WERI-Rb-1 (cell line): ENCODE data around the gene SNX4.
"Not testable (repeated sequence)": the region's sequence is repeated elsewhere in the genome, so short reads cannot be mapped to it uniquely, and the experiment has no call there.

Experiments used
- DNase-seq: peaks from one replicate; pipeline ENCODE4 v3.0.0-alpha.2; 2020
- H3K27ac ChIP-seq: fragments of 250-450 bp; sonication (Bioruptor Pico); 2 replicates; pipeline ENCODE4 v1.5.1; 2020; ENCODE audit warnings: mild to moderate bottlenecking, moderate library complexity
- H3K27me3 ChIP-seq: fragments of 250-450 bp; sonication (Bioruptor Pico); 2 replicates; pipeline ENCODE4 v1.5.1; 2021; ENCODE audit warnings: mild to moderate bottlenecking, low read depth, moderate library complexity; ENCODE audit not compliant: insufficient read depth, severe bottlenecking
- H3K36me3 ChIP-seq: fragments of 250-450 bp; sonication (Bioruptor Pico); 2 replicates; pipeline ENCODE4 v1.5.1; 2020; ENCODE audit warnings: mild to moderate bottlenecking, moderate library complexity
- H3K4me3 ChIP-seq: 2 replicates; pipeline ENCODE4 v1.5.1; 2011; ENCODE audit warnings: low read depth, mild to moderate bottlenecking, control low read depth, low read length
- H3K9me3 ChIP-seq: fragments of 250-450 bp; sonication (Bioruptor Pico); 2 replicates; pipeline ENCODE4 v1.5.1; 2021; ENCODE audit warnings: mild to moderate bottlenecking, moderate library complexity; ENCODE audit not compliant: severe bottlenecking
- CTCF ChIP-seq: IDR thresholded peaks from 2 replicates; pipeline ENCODE4 v1.5.1; 2011; ENCODE audit warnings: low read depth, mild to moderate bottlenecking, control low read depth, inconsistent platforms, low read length

The SNX4 gene

DNA sequence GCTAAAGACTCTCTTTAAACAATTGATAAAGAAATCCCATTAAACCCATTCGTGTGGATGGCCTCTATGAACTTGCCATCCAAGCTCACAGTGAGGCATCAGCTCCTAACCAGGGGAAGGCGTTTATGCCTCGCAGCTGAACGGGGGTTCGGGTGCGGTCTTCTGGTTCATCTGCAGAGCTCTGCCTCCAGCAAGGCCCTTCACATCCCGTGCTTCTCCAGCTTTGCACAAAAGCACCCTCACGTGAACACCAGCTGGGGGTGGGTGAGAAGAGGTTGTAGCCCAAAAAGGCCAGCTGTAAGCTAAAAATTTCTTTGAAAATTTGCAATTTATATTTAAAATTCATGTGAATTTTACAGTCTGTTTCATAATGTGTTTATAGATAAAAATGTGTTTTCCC lies 105.3 kb downstream of the SNX4 start:
- TF ChIP-seq CTCF, result no peak

DNA sequence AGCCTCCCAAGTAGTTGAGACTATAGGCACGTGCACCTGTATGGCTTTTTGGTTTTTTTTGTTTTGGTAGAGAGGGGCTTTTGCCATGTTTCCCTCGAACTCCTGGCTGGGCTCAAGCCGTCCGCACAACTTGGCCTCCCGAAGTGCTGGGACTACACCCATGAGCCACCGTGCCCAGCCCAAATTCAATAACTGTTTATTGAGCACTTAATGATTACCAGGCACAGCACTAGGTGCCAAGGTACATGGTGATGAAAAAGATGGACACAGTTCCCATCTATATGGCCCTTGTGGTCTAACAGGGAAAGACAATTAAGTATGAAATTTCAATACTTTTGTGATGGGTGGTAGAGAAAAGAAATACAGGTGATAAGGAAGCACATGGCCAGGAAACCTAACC lies 109.1 kb downstream of the SNX4 start:
- Histone ChIP-seq H3K27ac (no peak overlapping the region), H3K27me3 (no peaks in the 10 kb centered on the region), H3K36me3 (no peaks in the 10 kb centered on the region), H3K9me3 (no peaks in the 10 kb centered on the region), H3K4me3 (no peak overlapping the region)
- DNase-seq, result no peak
- TF ChIP-seq CTCF, result no peak

More for the DNA sequence above, 105.3 kb downstream of the SNX4 start:
- no peaks in the 10 kb centered on the region for H3K9me3 ChIP-seq
- no peaks in the 10 kb centered on the region for H3K36me3 ChIP-seq
- H3K27ac ChIP-seq, result no peak overlapping the region
- no peaks in the 10 kb centered on the region for H3K27me3 ChIP-seq
- no peak for DNase-seq
- no peak overlapping the region for H3K4me3 ChIP-seq

- no peak for TF ChIP-seq CTCF
- DNase-seq, result no peak
- no peaks in the 10 kb centered on the region for H3K9me3 ChIP-seq
- no peaks in the 10 kb centered on the region for H3K36me3 ChIP-seq
- H3K27me3 ChIP-seq, result no peaks in the 10 kb centered on the region
- no peak overlapping the region for H3K27ac ChIP-seq
- no peak overlapping the region for H3K4me3 ChIP-seq
These were observed 113.9 kb downstream of the SNX4 start for GRCh38 chr3:125406070-125406469.

DNA sequence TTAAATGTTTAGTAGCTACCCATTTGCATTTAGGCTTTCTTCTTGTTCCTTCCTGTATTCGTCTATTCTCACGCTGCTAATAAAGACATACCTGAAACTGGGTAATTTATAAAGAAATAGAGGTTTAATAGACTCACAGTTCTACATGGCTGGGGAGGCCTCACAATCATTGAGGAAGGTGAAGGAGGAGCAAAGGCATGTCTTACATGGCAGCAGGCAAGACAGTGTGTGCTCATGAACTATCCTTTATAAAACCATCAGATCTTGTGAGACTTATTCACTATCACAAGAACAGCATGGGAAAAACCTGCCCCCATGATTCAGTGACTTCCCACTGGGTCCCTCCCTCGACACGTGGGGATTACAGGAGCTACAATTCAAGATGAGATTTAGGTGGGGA lies 114.5 kb downstream of the SNX4 start:
- not testable (repeated sequence) for H3K27ac ChIP-seq, H3K36me3 ChIP-seq, H3K4me3 ChIP-seq, H3K9me3 ChIP-seq, DNase-seq, H3K27me3 ChIP-seq

DNA sequence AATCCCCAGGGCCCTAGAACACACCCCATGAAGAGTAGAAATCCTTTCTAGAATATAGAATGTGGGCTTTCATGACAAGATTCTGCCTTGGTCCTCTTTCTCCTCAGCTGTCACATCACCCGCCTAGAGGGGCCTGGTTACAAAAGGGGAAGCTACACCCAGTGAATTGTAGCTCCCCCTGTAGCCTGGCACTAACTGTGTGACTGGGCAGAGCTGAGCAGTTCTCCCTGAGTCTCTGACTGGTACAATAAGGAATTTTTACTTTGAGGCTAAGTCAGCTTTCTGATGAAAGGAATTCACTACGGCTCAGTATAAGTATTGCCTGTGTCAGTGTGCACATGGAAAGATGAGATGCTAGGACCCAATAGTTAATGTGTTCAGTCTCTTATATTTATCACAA lies 116.2 kb downstream of the SNX4 start:
- TF ChIP-seq CTCF, result no peak
- H3K4me3 ChIP-seq, result no peak overlapping the region
- DNase-seq, result no peak
- H3K9me3 ChIP-seq, result no peaks in the 10 kb centered on the region
- no peaks in the 10 kb centered on the region for H3K36me3 ChIP-seq
- H3K27me3 ChIP-seq, result no peaks in the 10 kb centered on the region
- no peak overlapping the region for H3K27ac ChIP-seq

DNA sequence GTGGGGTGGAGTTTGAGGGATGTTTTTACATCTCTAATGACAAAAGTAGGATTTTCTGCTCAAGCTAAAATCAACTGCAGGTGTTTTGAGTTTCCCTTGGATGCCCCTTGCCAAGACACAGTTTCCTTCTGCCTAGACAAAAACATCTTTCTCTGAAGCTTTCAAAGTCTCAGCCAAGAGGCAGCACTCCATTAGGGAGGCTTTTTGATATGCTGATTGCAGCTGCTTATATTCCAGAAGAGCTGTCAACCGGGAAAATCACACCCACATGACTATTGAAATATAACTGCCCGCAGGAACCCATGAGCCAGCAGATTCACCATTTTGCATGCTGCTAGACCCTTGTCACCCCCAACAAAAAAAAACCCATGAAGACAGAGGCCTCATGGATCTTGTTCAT lies 117.4 kb downstream of the SNX4 start:
- no peaks in the 10 kb centered on the region for H3K27me3 ChIP-seq
- TF ChIP-seq CTCF, result no peak
- H3K27ac ChIP-seq, result no peak overlapping the region
- H3K4me3 ChIP-seq, result no peak overlapping the region
- no peaks in the 10 kb centered on the region for H3K36me3 ChIP-seq
- DNase-seq, result no peak
- no peaks in the 10 kb centered on the region for H3K9me3 ChIP-seq
